Sigmoid colon (tissue), 7 donors: ENCODE results near the gene CDK19. TPM values are rescaled to one million over a fixed set of nuclear protein-coding genes. Genes with fewer than 3 reads are reported as not detected.

Experiments
- DNase-seq: peaks from one replicate; pipeline ENCODE4 v3.0.0-alpha.2; 2019
- H3K27ac ChIP-seq, 4 donors: fragments of 200-600 bp; sonication (generic); one replicate each; pipeline ENCODE4 v1.5.1; 2016 to 2019; ENCODE audit warnings: mild to moderate bottlenecking in 1 of 4
- H3K27me3 ChIP-seq, 3 donors: fragments of 200-600 bp; sonication (generic); one replicate each; pipeline ENCODE4 v1.5.1; 2019; ENCODE audit warnings: mild to moderate bottlenecking in 1 of 3
- H3K36me3 ChIP-seq, 4 donors: fragments of 200-600 bp; sonication (generic); one replicate each; pipeline ENCODE4 v1.5.1; 2016 to 2019
- H3K4me1 ChIP-seq, 4 donors: fragments of 200-600 bp; sonication (generic); one replicate each; pipeline ENCODE4 v1.5.1; 2017 to 2019
- H3K4me3 ChIP-seq, 4 donors: fragments of 200-600 bp; sonication (generic); one replicate each; pipeline ENCODE4 v1.5.1; 2017 to 2019; ENCODE audit warnings: mild to moderate bottlenecking in 2 of 4, moderate library complexity in 1 of 4
- H3K9me3 ChIP-seq, 4 donors: fragments of 200-600 bp in 3 of 4; sonication (generic) in 3 of 4; one replicate each; pipeline versions ENCODE4 v1.5.1 to v1.6.1; 2013 to 2019
- CTCF ChIP-seq, 4 experiments: fragments of 450-650 bp in 3 of 4; fragments of 200-600 bp in 1 of 4; IDR thresholded peaks; one replicate each; pipeline ENCODE4 v1.5.1; 2016 to 2019; ENCODE audit warnings: antibody characterized with exemption in 4 of 4, mild to moderate bottlenecking in 3 of 4, moderate library complexity in 2 of 4
- EP300 ChIP-seq, 4 donors: sonication (generic); formaldehyde crosslinking; IDR thresholded peaks; one replicate each; pipeline ENCODE4 v1.6.1; 2017; ENCODE audit warnings: antibody characterized with exemption in 4 of 4
- POLR2A ChIP-seq, 2 donors: fragments of 450-650 bp; IDR thresholded peaks; one replicate each; pipeline ENCODE4 v1.6.1; 2016; ENCODE audit warnings: antibody characterized with exemption in 2 of 2, mild to moderate bottlenecking in 2 of 2, moderate library complexity in 2 of 2
- POLR2AphosphoS5 ChIP-seq, 4 donors: sonication (generic); formaldehyde crosslinking; IDR thresholded peaks; one replicate each; pipeline ENCODE4 v1.6.1; 2017; ENCODE audit warnings: antibody characterized with exemption in 4 of 4
- whole genome bisulfite sequencing, 2 donors: extraction: QIAGEN DNeasy Blood & Tissue Kit; methylation state at CpG; one replicate each; pipeline ENCODE4 v1.1.7; 2013; 5-methylcytosine and 5-hydroxymethylcytosine counted together
- intact Hi-C: fragments of 100-400 bp; cut with DNase I; formaldehyde crosslinking; loops from one replicate; pipeline ENCODE4 v1.15.1; 2023
- polyA plus RNA-seq, 3 donors: library from polyadenylated mRNA; stranded (reverse); fragments of 200-250 nt; gene quantifications; one replicate each; pipeline ENCODE4 v1.2.3, GENCODE V29; 2013
- total RNA-seq, 4 donors: library from RNA; depleted of rRNA; stranded (reverse); fragments of >200 nt; gene quantifications; one replicate each; pipeline ENCODE4 v1.1.0, GENCODE V29; 2016
- donor health status: healthy with polysubstance abuse.
- donor health status: Bipolar disorder and iron deficiency.
- donor health status: healthy.

CDK19 gene
- total and polyA plus RNA-seq, 7 donors: 6.7 to 17.8 (median 12.1) TPM

DNA sequence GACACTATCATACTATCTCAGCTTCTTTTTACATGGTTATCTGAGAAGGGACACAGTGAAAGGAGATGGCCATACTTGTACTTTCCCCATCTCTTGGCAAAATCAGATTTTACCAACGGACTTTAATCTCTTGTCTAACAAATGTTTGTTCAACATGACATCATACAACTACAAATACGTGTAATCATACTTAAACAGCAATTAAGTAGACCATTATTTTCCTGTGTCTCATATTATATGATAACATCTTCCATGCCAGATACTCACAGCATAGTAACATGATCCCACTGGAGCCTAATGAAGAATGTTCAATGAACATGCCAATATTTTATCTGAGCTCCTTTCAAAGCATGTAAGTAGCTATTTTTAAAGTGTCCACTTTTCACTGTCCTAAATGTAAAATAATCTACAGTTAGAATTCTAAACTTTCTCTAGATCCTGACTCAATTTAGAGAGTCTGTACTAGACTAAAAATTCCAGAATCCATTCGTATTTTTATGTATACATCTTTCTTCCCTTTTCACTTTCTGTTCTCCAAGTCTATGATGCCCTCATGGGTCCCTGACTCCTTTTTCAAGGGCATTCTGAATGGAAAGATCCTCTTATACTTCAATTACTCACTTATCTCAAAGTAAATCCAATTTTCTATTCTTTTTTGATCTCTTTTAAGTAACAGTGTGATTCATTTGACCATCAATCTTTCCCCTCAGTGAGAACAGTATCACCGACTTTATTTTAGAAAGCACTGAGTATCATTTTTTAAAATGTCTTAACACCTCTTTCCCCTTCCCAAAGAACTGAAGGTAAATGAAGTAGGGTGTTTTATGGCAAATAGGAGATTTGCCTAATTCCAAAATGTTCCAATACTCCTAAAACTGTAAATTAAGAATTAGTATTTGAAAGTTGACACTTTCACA lies 133.5 kb downstream of the CDK19 start:
- Histone ChIP-seq H3K27ac (no peak overlapping the region), H3K36me3 (no peaks in the 10 kb centered on the region), H3K9me3 (no peaks in the 10 kb centered on the region), H3K4me3 (no peak overlapping the region), H3K27me3 (no peaks in the 10 kb centered on the region), H3K4me1 (peaks cover 0 to 11% (median 8%) of the 10 kb centered on the region in 4 donors)
- intact Hi-C loops: loop anchor here (5.0 kb wide), 1 partner anchor 196 kb away; no protein-coding TSS in a partner anchor
- TF ChIP-seq EP300 (IDR thresholded peaks at IDR 0.05) (no peak), CTCF (IDR thresholded peaks at IDR 0.05) (no peak), POLR2A (IDR thresholded peaks at IDR 0.05) (no peak), POLR2AphosphoS5 (IDR thresholded peaks at IDR 0.05) (no peak)
- 34 to 57% methylated on average over 4 of the region's 4 CpGs for WGBS, 2 donors
- no peak for DNase-seq

GRCh38 chr6:110676396-110676795 lies 138.9 kb downstream of the CDK19 start:
- Histone ChIP-seq H3K4me1 (no peaks in the 10 kb centered on the region), H3K36me3 (no peaks in the 10 kb centered on the region), H3K27me3 (no peaks in the 10 kb centered on the region), H3K9me3 (no peaks in the 10 kb centered on the region), H3K4me3 (no peak overlapping the region), H3K27ac (no peak overlapping the region)
- DNase-seq: no peak
- TF ChIP-seq EP300 (IDR thresholded peaks at IDR 0.05): no peak
- TF ChIP-seq CTCF (IDR thresholded peaks at IDR 0.05): no peak
- TF ChIP-seq POLR2AphosphoS5 (IDR thresholded peaks at IDR 0.05): no peak
- no peak for TF ChIP-seq POLR2A (IDR thresholded peaks at IDR 0.05)
- intact Hi-C loops: no loop called here

DNA sequence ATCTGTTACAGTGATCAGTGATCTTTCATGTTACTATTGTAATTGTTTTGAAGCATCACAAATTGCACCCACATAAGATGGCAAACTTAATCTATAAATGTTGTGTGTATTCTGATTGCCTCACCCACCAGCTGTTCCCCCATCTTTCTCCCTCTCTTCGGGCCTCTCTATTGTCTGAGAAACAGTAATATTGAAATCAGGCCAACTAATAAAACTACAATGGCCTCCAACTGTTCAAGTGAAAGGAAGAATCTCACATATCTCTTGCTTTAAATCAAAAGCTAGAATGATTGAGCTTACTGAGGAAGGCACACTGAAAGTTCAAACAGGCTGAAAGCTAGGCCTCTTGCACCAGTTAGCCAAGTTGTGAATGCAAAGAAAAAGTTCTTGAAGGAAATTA lies 141.2 kb downstream of the CDK19 start:
- Histone ChIP-seq H3K36me3 (no peaks in the 10 kb centered on the region), H3K27me3 (no peaks in the 10 kb centered on the region), H3K4me1 (no peaks in the 10 kb centered on the region), H3K4me3 (no peak overlapping the region), H3K27ac (no peak overlapping the region), H3K9me3 (no peaks in the 10 kb centered on the region)
- TF ChIP-seq CTCF (IDR thresholded peaks at IDR 0.05): no peak
- TF ChIP-seq POLR2A (IDR thresholded peaks at IDR 0.05): no peak
- no peak for TF ChIP-seq POLR2AphosphoS5 (IDR thresholded peaks at IDR 0.05)
- TF ChIP-seq EP300 (IDR thresholded peaks at IDR 0.05): no peak
- intact Hi-C loops: no loop called here
- DNase-seq: no peak
- WGBS, 2 donors: 26 to 51% methylated on average over 1 of the region's 1 CpG

DNA sequence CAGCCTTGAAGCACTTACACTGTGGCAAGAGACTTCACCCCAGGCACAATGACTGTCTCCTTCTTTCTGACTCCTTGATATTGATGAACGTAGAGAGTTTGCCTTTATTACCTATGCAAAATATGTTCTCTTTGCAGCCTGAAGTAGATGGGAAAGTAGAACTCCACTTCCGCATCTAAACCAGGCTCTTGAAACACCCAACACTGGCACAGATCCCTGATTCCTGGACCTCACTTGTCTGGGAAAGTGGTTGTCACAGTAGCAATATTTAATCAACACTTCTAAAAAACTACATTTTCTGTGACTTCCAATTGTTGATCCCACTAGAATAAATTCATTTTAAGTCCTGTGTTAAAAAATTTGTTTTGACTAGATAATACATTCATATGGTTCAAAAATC lies 143.1 kb downstream of the CDK19 start:
- no peaks in the 10 kb centered on the region for H3K4me1 ChIP-seq
- no peaks in the 10 kb centered on the region for H3K36me3 ChIP-seq
- no peaks in the 10 kb centered on the region for H3K27me3 ChIP-seq
- H3K4me3 ChIP-seq: no peak overlapping the region
- DNase-seq: no peak
- 98% methylated on average over 2 of the region's 2 CpGs for WGBS, 2 donors
- intact Hi-C loops: no loop called here
- no peak overlapping the region for H3K27ac ChIP-seq
- no peaks in the 10 kb centered on the region for H3K9me3 ChIP-seq
- no peak for TF ChIP-seq CTCF (IDR thresholded peaks at IDR 0.05)
- TF ChIP-seq POLR2A (IDR thresholded peaks at IDR 0.05): no peak
- no peak for TF ChIP-seq POLR2AphosphoS5 (IDR thresholded peaks at IDR 0.05)
- TF ChIP-seq EP300 (IDR thresholded peaks at IDR 0.05): no peak
